Spleen (tissue), 11 donors: ENCODE data around the gene PTBP1. TPM values are rescaled to one million over a fixed set of nuclear protein-coding genes. Genes with fewer than 3 reads are reported as not detected.
"Not testable (repeated sequence)": the region's sequence is repeated elsewhere in the genome, so short reads cannot be mapped to it uniquely, and the experiment has no call there.

ENCODE experiments used
- DNase-seq: peaks from one replicate; pipeline ENCODE4 v3.0.0-alpha.2; 2020
- H3K27ac ChIP-seq, 8 donors: fragments of 200-600 bp; sonication (generic) in 7 of 8; 1 replicate in 4 of 8; 2 replicates in 4 of 8; pipeline versions ENCODE4 v1.5.0 to v1.8.0; 2016 to 2021; ENCODE audit warnings: inconsistent platforms in 4 of 8, mild to moderate bottlenecking in 4 of 8, moderate library complexity in 1 of 8
- H3K27me3 ChIP-seq, 7 donors: fragments of 200-600 bp; sonication (generic) in 6 of 7; replicated peaks in 1 of 7; 1 replicate in 4 of 7; 2 replicates in 3 of 7; pipeline versions ENCODE4 v1.5.0 to v1.8.0; 2016 to 2021; ENCODE audit warnings: inconsistent platforms in 3 of 7, mild to moderate bottlenecking in 1 of 7
- H3K36me3 ChIP-seq, 6 donors: fragments of 200-600 bp; sonication (generic) in 5 of 6; 1 replicate in 4 of 6; 2 replicates in 2 of 6; pipeline versions ENCODE4 v1.5.0 to v1.8.0; 2016 to 2021; ENCODE audit warnings: inconsistent platforms in 2 of 6
- H3K4me1 ChIP-seq, 6 donors: fragments of 200-600 bp; sonication (generic) in 5 of 6; 1 replicate in 3 of 6; 2 replicates in 3 of 6; pipeline versions ENCODE4 v1.5.0 to v1.8.0; 2016 to 2021; ENCODE audit warnings: inconsistent platforms in 3 of 6
- H3K4me3 ChIP-seq, 8 donors: fragments of 200-600 bp; sonication (generic) in 7 of 8; 1 replicate in 4 of 8; 2 replicates in 4 of 8; pipeline versions ENCODE4 v1.5.0 to v1.8.0; 2016 to 2021; ENCODE audit warnings: inconsistent platforms in 4 of 8, mild to moderate bottlenecking in 4 of 8, moderate library complexity in 2 of 8
- H3K9me3 ChIP-seq, 8 donors: fragments of 200-600 bp; sonication (generic) in 7 of 8; 1 replicate in 4 of 8; 2 replicates in 4 of 8; pipeline versions ENCODE4 v1.5.0 to v1.8.0; 2016 to 2021; ENCODE audit warnings: inconsistent platforms in 4 of 8
- CTCF ChIP-seq, 11 experiments: fragments of 200-600 bp in 7 of 11; fragments of 450-650 bp in 4 of 11; sonication (generic) in 4 of 11; IDR thresholded peaks in 8 of 11; conservative IDR thresholded peaks in 3 of 11; 1 replicate in 7 of 11; 2 replicates in 4 of 11; pipeline versions ENCODE4 v1.4.0 to v1.8.0; 2016 to 2021; ENCODE audit warnings: antibody characterized with exemption in 11 of 11, inconsistent platforms in 4 of 11, mild to moderate bottlenecking in 1 of 11
- POLR2A ChIP-seq, 3 donors: fragments of 450-650 bp; IDR thresholded peaks; one replicate each; pipeline ENCODE4 v1.5.1; 2017; ENCODE audit warnings: antibody characterized with exemption in 3 of 3, mild to moderate bottlenecking in 1 of 3
- POLR2AphosphoS5 ChIP-seq, 3 donors: sonication (generic); formaldehyde crosslinking; IDR thresholded peaks; one replicate each; pipeline ENCODE4 v1.5.1; 2017; ENCODE audit warnings: antibody characterized with exemption in 3 of 3
- WGBS, 5 donors: extraction: QIAGEN DNeasy Blood & Tissue Kit in 3 of 5; methylation state at CpG; one replicate each; pipeline versions ENCODE4 v1.1.5 to v1.1.7; 2013 to 2018; 5-methylcytosine and 5-hydroxymethylcytosine counted together
- intact Hi-C: fragments of 100-400 bp; cut with DNase I; formaldehyde crosslinking; loops from one replicate; pipeline ENCODE4 v1.15.0; 2023; ENCODE audit warnings: low total_unique reads
- polyA plus RNA-seq, 3 donors: library from polyadenylated mRNA; stranded (reverse); fragments of 200-250 nt; gene quantifications; one replicate each; pipeline ENCODE4 v1.2.1, GENCODE V29; 2013
- total RNA-seq, 7 donors: library from RNA; depleted of rRNA in 3 of 7; stranded (reverse); fragments of >200 nt in 3 of 7; fragmentation: NEBNext Ultra II Directional in 4 of 7; extraction: Animal tissue kit (Norgen Biotek cat#: 25700) in 4 of 7; gene quantifications; one replicate each; pipeline versions ENCODE4 v1.1.0 to v1.2.1, GENCODE V29; 2016 to 2021
- donor health status: healthy with polysubstance abuse.
- donor health status: DM: no; HTN: no; CAD: no; lungs with moderate emphysema.
- donor health status: DM: no; HTN: no; CAD: no.
- donor health status: Bipolar disorder and iron deficiency.
- donor health status: healthy.
- donor health status: DM: no; HTN: no; CAD: no.
- donor health status: DM: yes; HTN: yes; CAD: no.

PTBP1 gene
- total and polyA plus RNA-seq, 10 donors: 89.9 to 305 (median 176) TPM

GRCh38 chr19:835210-835810, 38.1 kb downstream of the PTBP1 start:
- TF ChIP-seq POLR2AphosphoS5 (IDR thresholded peaks at IDR 0.05): no peak
- no peak for TF ChIP-seq POLR2A (IDR thresholded peaks at IDR 0.05)
- no peak for TF ChIP-seq CTCF (IDR thresholded peaks at IDR 0.05 in 8 of 11, conservative IDR thresholded peaks at IDR 0.05 in 3 of 11)
- Histone ChIP-seq H3K36me3 (no peaks in the 10 kb centered on the region), H3K27me3 (peaks cover 0 to 73% (median 4%) of the 10 kb centered on the region in 7 donors), H3K9me3 (no peaks in the 10 kb centered on the region), H3K4me1 (peaks cover 0 to 40% (median 8%) of the 10 kb centered on the region in 6 donors), H3K4me3 (no peak overlapping the region), H3K27ac (no peak overlapping the region)
- intact Hi-C loops: no loop called here
- 63 to 86% (median 76%) methylated on average over 33 to 36 of the region's 36 CpGs for WGBS, 5 donors
- DNase-seq: no peak

- TF ChIP-seq POLR2AphosphoS5 (IDR thresholded peaks at IDR 0.05) (no peak), CTCF (IDR thresholded peaks at IDR 0.05 in 8 of 11, conservative IDR thresholded peaks at IDR 0.05 in 3 of 11) (no peak)
- no peak within 1 kb of the TSS for H3K27ac ChIP-seq
- DNase-seq: peak; percentile 88
- no peak within 1 kb of the TSS for H3K4me3 ChIP-seq
- H3K27me3 ChIP-seq: peaks cover 3 to 92% (median 38%) of the 10 kb centered on the region in 7 donors
- WGBS, 5 donors: 37 to 63% (median 45%) methylated on average over 7 to 24 of the region's 24 CpGs
- no peaks in the 10 kb centered on the region for H3K9me3 ChIP-seq
- intact Hi-C loops: no loop called here
- peaks cover 0 to 55% (median 21%) of the 10 kb centered on the region in 6 donors for H3K4me1 ChIP-seq
- no peaks in the 10 kb centered on the region for H3K36me3 ChIP-seq
Measured at GRCh38 chr19:840519-841206, 43.4 kb downstream of the PTBP1 start, which contains the start of gene PRTN3. Gene PRTN3, plus strand, starts transcription at chr19:840999. Its CDS starts 10 bp downstream, at chr19:841009.

GRCh38 chr19:842802-843179, 45.5 kb downstream of the PTBP1 start:
- intact Hi-C loops: not testable (repeated sequence)

GRCh38 chr19:843180-843835, 46.1 kb downstream of the PTBP1 start:
- intact Hi-C loops: no loop called here
- H3K4me1 ChIP-seq: peaks cover 0 to 67% (median 28%) of the 10 kb centered on the region in 6 donors
- peak overlapping the region in 2 of 8 donors; percentile 7 to 13 for H3K27ac ChIP-seq
- DNase-seq: peak; percentile 86
- TF ChIP-seq POLR2AphosphoS5 (IDR thresholded peaks at IDR 0.05) (peak in 1 of 3 donors; percentile 38), POLR2A (IDR thresholded peaks at IDR 0.05) (no peak)
- H3K36me3 ChIP-seq: no peaks in the 10 kb centered on the region
- H3K9me3 ChIP-seq: no peaks in the 10 kb centered on the region
- 5 to 43% (median 9%) methylated on average over 1 to 46 of the region's 46 CpGs for WGBS, 5 donors
- H3K4me3 ChIP-seq: peak overlapping the region in 5 of 8 donors; percentile 12 to 46 (median 22)
- peaks cover 3 to 97% (median 56%) of the 10 kb centered on the region in 7 donors for H3K27me3 ChIP-seq

More at GRCh38 chr19:842802-843179, 45.5 kb downstream of the PTBP1 start:
- not testable (repeated sequence) for H3K4me3 ChIP-seq, DNase-seq, H3K36me3 ChIP-seq, H3K27ac ChIP-seq, H3K9me3 ChIP-seq
- Histone ChIP-seq H3K27me3 (peaks cover 3 to 95% (median 51%) of the 10 kb centered on the region in 7 donors), H3K4me1 (peaks cover 0 to 62% (median 26%) of the 10 kb centered on the region in 6 donors)
- WGBS, 5 donors: 72 to 89% (median 81%) methylated on average over 6 to 7 of the region's 7 CpGs
